H1 (cell line): ENCODE measurements around the gene B4GALNT3. TPM values are rescaled to one million over a fixed set of nuclear protein-coding genes. Genes with fewer than 3 reads are reported as not detected.

Source experiments
- ASH2L ChIP-seq: fragments of 200-600, 300-600 bp; sonication (generic); IDR thresholded peaks from one replicate; pipeline ENCODE4 v1.7.1; 2017; ENCODE audit warnings: low read length
- CBX8 ChIP-seq: fragments of 300-800, 300-1000 bp; sonication (generic); IDR thresholded peaks from 2 replicates; pipeline ENCODE4 v1.7.1; 2016; ENCODE audit warnings: low read depth, low read length, borderline replicate concordance
- CEBPB ChIP-seq: IDR thresholded peaks from 2 replicates; pipeline ENCODE4 v1.6.1; 2012; ENCODE audit warnings: low read depth, low read length
- CTBP2 ChIP-seq: IDR thresholded peaks from 2 replicates; pipeline ENCODE4 v1.7.0; 2011; ENCODE audit warnings: borderline replicate concordance, mild to moderate bottlenecking, moderate library complexity, mixed read lengths, low read length; ENCODE audit not compliant: insufficient read depth, insufficient read length
- KDM1A ChIP-seq: fragments of 200-600, 300-600 bp; sonication (generic); IDR thresholded peaks from 2 replicates; pipeline ENCODE4 v1.7.1; 2016; ENCODE audit warnings: mild to moderate bottlenecking, low read length, borderline replicate concordance
- SUZ12 ChIP-seq: fragments of 200-600 bp; sonication (generic); IDR thresholded peaks from 2 replicates; pipeline ENCODE4 v1.6.1; 2012; ENCODE audit warnings: mild to moderate bottlenecking, inconsistent platforms, low read length, moderate library complexity, mixed read lengths
- polyA plus RNA-seq, 7 experiments: library from polyadenylated mRNA; depleted of rRNA in 3 of 7; stranded (reverse) in 5 of 7; unstranded in 2 of 7; fragments of >200 nt in 5 of 7; fragments of 200-250 nt in 2 of 7; gene quantifications; 1 replicate in 5 of 7; 2 replicates in 1 of 7; 4 replicates in 1 of 7; pipeline versions ENCODE4 v1.2.1 to v1.2.3, GENCODE V29; 2011 to 2013; ENCODE audit warnings: missing spikeins in 2 of 7, mixed read lengths in 2 of 7
- total RNA-seq: library from RNA; stranded (reverse); fragmentation: NEBNext Ultra II Directional; extraction: Animal tissue kit (Norgen Biotek cat#: 25700); gene quantifications from 2 replicates; pipeline ENCODE4 v1.2.1, GENCODE V29; 2021
- TF ChIP-seq, protein P1 (sequence below): IDR thresholded peaks from 2 replicates; pipeline ENCODE4 v1.6.1; 2012; ENCODE audit warnings: inconsistent platforms

Gene B4GALNT3
- total and polyA plus RNA-seq, 2 of the 8 experiments (the other 6 are each of a cell fraction or from before 2014, with no cell fraction given): 12.5 to 20.3 TPM

DNA sequence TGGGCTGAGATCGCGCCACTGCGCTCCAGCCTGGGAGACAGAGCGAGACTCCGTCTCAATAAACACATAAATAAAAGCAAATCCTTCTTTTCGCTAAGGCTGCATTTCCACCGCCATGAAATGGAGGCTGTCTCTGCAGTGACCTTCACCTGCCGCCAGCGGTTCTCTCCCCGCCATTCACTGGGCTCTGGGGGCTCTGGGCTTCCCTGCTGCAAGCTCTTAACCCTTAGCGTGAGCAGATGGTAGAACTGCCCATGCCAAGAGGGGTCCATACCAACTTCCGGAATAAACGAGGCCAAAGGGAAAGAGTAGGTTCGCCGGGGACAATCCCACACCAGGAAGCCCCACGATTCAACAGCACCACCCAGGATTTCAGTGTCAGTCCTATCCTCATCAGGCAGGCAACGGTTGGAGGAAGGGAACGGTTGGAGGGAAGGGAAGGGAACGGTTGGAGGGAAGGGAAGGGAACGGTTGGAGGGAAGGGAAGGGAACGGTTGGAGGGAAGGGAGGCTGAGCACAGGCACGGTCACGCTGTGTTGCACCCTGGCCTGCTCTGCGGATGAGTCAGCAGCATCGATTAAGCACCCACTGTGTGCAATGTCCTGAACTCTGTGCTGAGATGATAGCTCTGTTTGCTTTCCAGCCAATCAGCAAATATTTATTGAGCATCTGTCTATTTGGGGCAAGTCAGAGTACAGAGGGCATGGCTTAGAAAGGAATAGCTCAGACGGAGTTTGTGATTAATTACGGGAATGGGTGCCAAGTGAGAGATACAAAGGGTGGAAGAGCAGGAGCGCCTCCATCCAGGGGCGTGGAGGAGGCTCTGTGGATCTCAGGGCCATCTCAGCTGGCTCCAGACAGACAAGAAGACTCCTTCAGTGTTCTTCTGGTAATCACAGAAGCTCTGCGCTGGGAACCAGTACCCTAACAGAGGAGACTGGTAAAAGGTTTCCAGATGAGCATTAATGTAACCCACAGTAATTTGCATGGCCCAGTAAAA lies 125.6 kb downstream of the B4GALNT3 start (continued):
- TF ChIP-seq KDM1A (no peak), SUZ12 (no peak), CBX8 (no peak), CEBPB (no peak), CTBP2 (no peak), ASH2L (no peak)
- TF ChIP-seq, protein P1, sequence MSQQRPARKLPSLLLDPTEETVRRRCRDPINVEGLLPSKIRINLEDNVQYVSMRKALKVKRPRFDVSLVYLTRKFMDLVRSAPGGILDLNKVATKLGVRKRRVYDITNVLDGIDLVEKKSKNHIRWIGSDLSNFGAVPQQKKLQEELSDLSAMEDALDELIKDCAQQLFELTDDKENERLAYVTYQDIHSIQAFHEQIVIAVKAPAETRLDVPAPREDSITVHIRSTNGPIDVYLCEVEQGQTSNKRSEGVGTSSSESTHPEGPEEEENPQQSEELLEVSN: no peak
